A549 (cell line): ENCODE measurements around the gene DAB2IP. TPM values are rescaled to one million over a fixed set of nuclear protein-coding genes. Genes with fewer than 3 reads are reported as not detected.

Experiments used
- ATAC-seq, 2 experiments: fragments of 200-7000 bp in 1 of 2; fragments of >200 bp in 1 of 2; cut with Nextera tagmentation in 1 of 2; cut with Tn5 transposase in 1 of 2; 3 replicates each; pipeline versions ENCODE4 v1.8.0 to v1.9.1; 2018 to 2020; ENCODE audit warnings: mild to moderate bottlenecking in 1 of 2, moderate library complexity in 1 of 2
- CTCF ChIA-PET: fragments of 300-600 bp; sonication (Branson Sonifier 250); formaldehyde crosslinking; extraction: SDS; loops from one replicate; lab custom pipeline; 2021; ENCODE audit warnings: antibody characterized with exemption, inconsistent platforms; lab: Yijun Ruan, JAX
- POLR2A ChIA-PET: fragments of 350-600 bp; formaldehyde crosslinking; extraction: SDS; loops from one replicate; lab custom pipeline; 2021; ENCODE audit warnings: antibody characterized with exemption, inconsistent platforms; lab: Yijun Ruan, JAX
- DNase-seq, 2 experiments: peaks; one replicate each; pipeline versions ENCODE4 v3.0.0 to v3.0.0-alpha.2; 2011 to 2016; ENCODE audit warnings: low read depth in 1 of 2, low spot score in 1 of 2
- FAIRE-seq: peaks from 2 replicates; lab custom pipeline; 2011; peaks lifted over from hg19 to GRCh38; lab: Jason Lieb, UNC
- H3K27ac ChIP-seq, 2 experiments: fragments of >200 bp; sonication (Bioruptor Twin); formaldehyde crosslinking; 3 replicates each; pipeline ENCODE4 v1.5.1; 2016 to 2017
- H3K4me1 ChIP-seq: fragments of >200 bp; sonication (Bioruptor Twin); formaldehyde crosslinking; 3 replicates; pipeline ENCODE4 v1.6.1; 2016
- H3K4me2 ChIP-seq: fragments of >200 bp; sonication (Bioruptor Twin); formaldehyde crosslinking; 3 replicates; pipeline ENCODE4 v1.6.1; 2016
- H3K4me3 ChIP-seq: fragments of >200 bp; sonication (Bioruptor Twin); formaldehyde crosslinking; 3 replicates; pipeline ENCODE4 v1.5.1; 2016
- H3K9me3 ChIP-seq: fragments of >200 bp; sonication (Bioruptor Twin); formaldehyde crosslinking; 3 replicates; pipeline ENCODE4 v1.6.1; 2016
- BHLHE40 ChIP-seq: IDR thresholded peaks from 2 replicates; pipeline ENCODE4 v1.6.1; 2012; ENCODE audit warnings: low read depth, low read length, inconsistent platforms
- CBX8 ChIP-seq: fragments of 200-600 bp; sonication (generic); IDR thresholded peaks from 2 replicates; pipeline ENCODE4 v1.6.1; 2016
- CHD2 ChIP-seq: fragments of 150-350 bp; IDR thresholded peaks from 2 replicates; pipeline ENCODE4 v1.6.1; 2014; ENCODE audit warnings: low read length; ENCODE audit not compliant: partially characterized antibody
- CHD4 ChIP-seq: fragments of 200-600 bp; sonication (generic); IDR thresholded peaks from 2 replicates; pipeline ENCODE4 v1.6.1; 2016; ENCODE audit warnings: antibody characterized with exemption, mild to moderate bottlenecking, borderline replicate concordance
- EHF ChIP-seq: fragments of 250-450 bp; sonication (Bioruptor Pico); IDR thresholded peaks from 2 replicates; pipeline ENCODE4 v1.5.0; 2020; ENCODE audit warnings: mild to moderate bottlenecking
- EP300 ChIP-seq, 2 experiments: fragments of >200 bp; sonication (Bioruptor Twin); formaldehyde crosslinking; IDR thresholded peaks; 2 replicates in 1 of 2; 3 replicates in 1 of 2; pipeline ENCODE4 v1.6.1; 2016 to 2017
- GATA3 ChIP-seq: IDR thresholded peaks from 2 replicates; pipeline ENCODE4 v1.6.1; 2012; ENCODE audit warnings: borderline replicate concordance
- HEYL ChIP-seq: fragments of 250-450 bp; sonication (Bioruptor Pico); IDR thresholded peaks from 2 replicates; pipeline ENCODE4 v1.8.0; 2021; ENCODE audit warnings: mild to moderate bottlenecking, moderate library complexity
- JUNB ChIP-seq: fragments of >200 bp; sonication (Bioruptor Twin); formaldehyde crosslinking; IDR thresholded peaks from 2 replicates; pipeline ENCODE4 v1.6.1; 2016
- NPAS2 ChIP-seq: fragments of 250-450 bp; sonication (Bioruptor Pico); IDR thresholded peaks from 2 replicates; pipeline ENCODE4 v1.8.0; 2022; ENCODE audit warnings: mild to moderate bottlenecking, moderate library complexity, borderline replicate concordance
- NR3C1 ChIP-seq: fragments of >200 bp; sonication (Bioruptor Twin); formaldehyde crosslinking; IDR thresholded peaks from 3 replicates; pipeline ENCODE4 v1.6.1; 2017
- PHF8 ChIP-seq: fragments of 200-600 bp; sonication (generic); IDR thresholded peaks from 2 replicates; pipeline ENCODE4 v1.6.1; 2016; ENCODE audit warnings: low read depth, mild to moderate bottlenecking, antibody characterized with exemption, moderate library complexity, borderline replicate concordance
- RARB ChIP-seq: fragments of 250-450 bp; sonication (Bioruptor Pico); IDR thresholded peaks from 2 replicates; pipeline ENCODE4 v1.8.0; 2021; ENCODE audit warnings: mild to moderate bottlenecking, moderate library complexity
- RNF2 ChIP-seq: fragments of 200-600 bp; sonication (generic); IDR thresholded peaks from 2 replicates; pipeline ENCODE4 v1.6.1; 2016; ENCODE audit warnings: low read depth, mild to moderate bottlenecking, antibody characterized with exemption, moderate library complexity, borderline replicate concordance
- TP53 ChIP-seq: fragments of 250-450 bp; sonication (Bioruptor Pico); IDR thresholded peaks from 2 replicates; pipeline ENCODE4 v1.5.0; 2021; ENCODE audit warnings: mild to moderate bottlenecking, moderate library complexity
- ZFP36 ChIP-seq: fragments of 450-650 bp; IDR thresholded peaks from 2 replicates; pipeline ENCODE4 v1.6.1; 2014; ENCODE audit warnings: borderline replicate concordance; ENCODE audit not compliant: partially characterized antibody
- ZNF302 ChIP-seq: fragments of 250-450 bp; sonication (Bioruptor Pico); IDR thresholded peaks from 2 replicates; pipeline ENCODE4 v1.9.0; 2021; ENCODE audit warnings: inconsistent platforms, mild to moderate bottlenecking, moderate library complexity
- WGBS: methylation state at CpG from one replicate; pipeline ENCODE4 v1.1.6; 2017; ENCODE audit errors: missing lambda C conversion rate; 5-methylcytosine and 5-hydroxymethylcytosine counted together
- polyA plus RNA-seq, 4 experiments: library from polyadenylated mRNA; depleted of rRNA in 3 of 4; stranded (reverse); fragments of >200 nt; fragmentation: RNase III in 1 of 4; extraction: RNeasy Plus Mini Kit Qiagen cat#74134 plus additional on column Dnase treatment in 1 of 4; gene quantifications; 2 replicates in 3 of 4; 3 replicates in 1 of 4; pipeline ENCODE4 v1.2.3, GENCODE V29; 2011 to 2017
- TF ChIP-seq, protein P1 (sequence below): fragments of >200 bp; sonication (Bioruptor Twin); formaldehyde crosslinking; IDR thresholded peaks from 2 replicates; pipeline ENCODE4 v1.6.1; 2016
- TF ChIP-seq, protein P2 (sequence below): IDR thresholded peaks from 2 replicates; pipeline ENCODE4 v1.6.1; 2012; ENCODE audit warnings: low read depth, borderline replicate concordance
- TF ChIP-seq, protein P3 (sequence below): fragments of 200-600 bp; sonication (generic); IDR thresholded peaks from 2 replicates; pipeline ENCODE4 v1.6.1; 2016; ENCODE audit warnings: antibody characterized with exemption, mild to moderate bottlenecking, moderate library complexity
- TF ChIP-seq, protein P4 (sequence below): fragments of >200 bp; sonication (Bioruptor Twin); formaldehyde crosslinking; IDR thresholded peaks from 3 replicates; pipeline ENCODE4 v1.5.1; 2016

DAB2IP gene
- polyA plus RNA-seq, 2 of the 4 experiments (the other 2 are of a cell fraction) = 9.7 to 13.9 TPM

DNA sequence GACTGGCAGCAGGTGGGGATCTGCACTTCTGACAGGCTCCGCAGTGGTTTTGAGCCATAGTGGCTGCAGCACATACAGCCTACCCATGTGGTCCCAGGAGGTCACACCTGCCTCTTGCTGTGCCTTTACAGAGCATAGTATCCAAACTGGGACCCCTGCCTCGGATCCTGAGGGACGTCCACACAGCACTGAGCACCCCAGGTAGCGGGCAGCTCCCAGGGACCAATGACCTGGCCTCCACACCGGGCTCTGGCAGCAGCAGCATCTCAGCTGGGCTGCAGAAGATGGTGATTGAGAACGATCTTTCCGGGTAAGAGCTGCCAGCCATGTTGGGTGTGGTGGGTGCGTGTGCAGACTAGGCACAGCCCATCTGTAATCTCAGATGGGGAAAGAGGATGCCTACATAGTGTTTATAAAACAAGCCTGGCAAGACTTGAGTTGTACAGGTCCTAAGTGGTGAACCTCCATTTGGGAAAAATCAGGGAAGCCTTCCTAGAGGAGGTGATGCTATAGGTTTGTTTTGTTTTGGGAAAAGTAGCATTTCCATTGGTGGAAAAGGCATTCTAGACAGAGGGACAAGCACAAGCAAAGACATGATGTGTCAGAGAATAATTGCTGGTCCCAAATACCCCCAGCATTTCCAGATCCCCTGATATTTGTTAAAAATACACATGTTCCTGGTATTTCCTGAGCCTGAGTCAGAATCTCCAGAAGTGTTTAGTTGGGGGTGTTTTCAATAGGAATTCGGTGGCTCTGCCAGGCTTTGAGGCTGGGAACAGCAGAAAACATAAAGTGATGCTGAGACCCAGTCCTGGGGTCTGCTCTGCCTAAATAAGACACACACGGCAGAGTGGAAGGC lies 119.2 kb downstream of the DAB2IP start:
- ChIA-PET CTCF (no interaction called here), POLR2A (interaction anchor here (0.6 kb wide), 1 partner anchor 42 kb away, joined by 4 read pairs; no protein-coding TSS in a partner anchor)
- Histone ChIP-seq H3K4me2 (no peak overlapping the region), H3K9me3 (no peaks in the 10 kb centered on the region), H3K4me3 (no peak overlapping the region), H3K4me1 (peaks cover under 1% of the 10 kb centered on the region; the same call in 2 of the 3 replicates), H3K27ac (no peak overlapping the region)
- 81% methylated on average over 9 of the region's 10 CpGs for WGBS
- FAIRE-seq (no peak), ATAC-seq (no peak), DNase-seq (no peak)
- TF ChIP-seq, protein P1, sequence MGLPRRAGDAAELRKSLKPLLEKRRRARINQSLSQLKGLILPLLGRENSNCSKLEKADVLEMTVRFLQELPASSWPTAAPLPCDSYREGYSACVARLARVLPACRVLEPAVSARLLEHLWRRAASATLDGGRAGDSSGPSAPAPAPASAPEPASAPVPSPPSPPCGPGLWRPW = no peak
- TF ChIP-seq ZFP36 = peak; percentile 85
- no peak for TF ChIP-seq CBX8

DNA sequence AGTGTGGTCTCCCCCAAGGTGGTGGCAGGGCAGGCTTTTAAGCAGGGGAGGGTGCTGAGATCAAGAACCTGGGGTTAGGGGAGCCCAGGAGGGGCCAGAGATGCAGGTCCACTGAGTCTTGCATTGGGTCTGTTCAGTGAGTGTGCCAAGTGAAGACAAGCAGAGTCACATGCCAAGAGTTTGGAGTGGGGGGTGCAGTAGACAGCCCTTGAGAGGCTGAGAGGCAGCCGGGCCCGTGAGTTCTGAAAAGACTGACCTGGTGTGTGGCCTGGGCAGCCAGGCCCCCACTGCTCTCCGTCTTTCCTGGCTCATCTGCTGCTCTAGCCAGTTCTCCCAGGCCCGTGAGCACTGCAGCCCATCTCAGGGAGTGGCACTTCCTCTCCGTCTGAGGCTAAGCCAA lies 120.0 kb downstream of the DAB2IP start:
- ATAC-seq = no peak
- POLR2A ChIA-PET = no interaction called here
- no peak for FAIRE-seq
- H3K4me3 ChIP-seq = no peak overlapping the region
- DNase-seq = no peak
- no peaks in the 10 kb centered on the region for H3K4me1 ChIP-seq
- H3K4me2 ChIP-seq = no peak overlapping the region
- CTCF ChIA-PET = interaction anchor here (1.5 kb wide), 1 partner anchor 36 kb away, joined by 4 read pairs; no protein-coding TSS in a partner anchor
- H3K27ac ChIP-seq = no peak overlapping the region
- TF ChIP-seq PHF8 (no peak), BHLHE40 (no peak), ZNF302 (CRISPR knock-in tag) (no peak), NPAS2 (no peak), EHF (CRISPR knock-in tag) (no peak), GATA3 (no peak), JUNB (no peak), HEYL (no peak), CHD2 (no peak), TP53 (CRISPR knock-in tag) (no peak), EP300 (IDR thresholded peaks at IDR 0.05) (no peak), RNF2 (no peak), CBX8 (no peak), CHD4 (no peak), RARB (no peak), NR3C1 (no peak)
- TF ChIP-seq, protein P2, sequence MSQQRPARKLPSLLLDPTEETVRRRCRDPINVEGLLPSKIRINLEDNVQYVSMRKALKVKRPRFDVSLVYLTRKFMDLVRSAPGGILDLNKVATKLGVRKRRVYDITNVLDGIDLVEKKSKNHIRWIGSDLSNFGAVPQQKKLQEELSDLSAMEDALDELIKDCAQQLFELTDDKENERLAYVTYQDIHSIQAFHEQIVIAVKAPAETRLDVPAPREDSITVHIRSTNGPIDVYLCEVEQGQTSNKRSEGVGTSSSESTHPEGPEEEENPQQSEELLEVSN = no peak
- TF ChIP-seq, protein P3, sequence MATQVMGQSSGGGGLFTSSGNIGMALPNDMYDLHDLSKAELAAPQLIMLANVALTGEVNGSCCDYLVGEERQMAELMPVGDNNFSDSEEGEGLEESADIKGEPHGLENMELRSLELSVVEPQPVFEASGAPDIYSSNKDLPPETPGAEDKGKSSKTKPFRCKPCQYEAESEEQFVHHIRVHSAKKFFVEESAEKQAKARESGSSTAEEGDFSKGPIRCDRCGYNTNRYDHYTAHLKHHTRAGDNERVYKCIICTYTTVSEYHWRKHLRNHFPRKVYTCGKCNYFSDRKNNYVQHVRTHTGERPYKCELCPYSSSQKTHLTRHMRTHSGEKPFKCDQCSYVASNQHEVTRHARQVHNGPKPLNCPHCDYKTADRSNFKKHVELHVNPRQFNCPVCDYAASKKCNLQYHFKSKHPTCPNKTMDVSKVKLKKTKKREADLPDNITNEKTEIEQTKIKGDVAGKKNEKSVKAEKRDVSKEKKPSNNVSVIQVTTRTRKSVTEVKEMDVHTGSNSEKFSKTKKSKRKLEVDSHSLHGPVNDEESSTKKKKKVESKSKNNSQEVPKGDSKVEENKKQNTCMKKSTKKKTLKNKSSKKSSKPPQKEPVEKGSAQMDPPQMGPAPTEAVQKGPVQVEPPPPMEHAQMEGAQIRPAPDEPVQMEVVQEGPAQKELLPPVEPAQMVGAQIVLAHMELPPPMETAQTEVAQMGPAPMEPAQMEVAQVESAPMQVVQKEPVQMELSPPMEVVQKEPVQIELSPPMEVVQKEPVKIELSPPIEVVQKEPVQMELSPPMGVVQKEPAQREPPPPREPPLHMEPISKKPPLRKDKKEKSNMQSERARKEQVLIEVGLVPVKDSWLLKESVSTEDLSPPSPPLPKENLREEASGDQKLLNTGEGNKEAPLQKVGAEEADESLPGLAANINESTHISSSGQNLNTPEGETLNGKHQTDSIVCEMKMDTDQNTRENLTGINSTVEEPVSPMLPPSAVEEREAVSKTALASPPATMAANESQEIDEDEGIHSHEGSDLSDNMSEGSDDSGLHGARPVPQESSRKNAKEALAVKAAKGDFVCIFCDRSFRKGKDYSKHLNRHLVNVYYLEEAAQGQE = no peak
- TF ChIP-seq, protein P4, sequence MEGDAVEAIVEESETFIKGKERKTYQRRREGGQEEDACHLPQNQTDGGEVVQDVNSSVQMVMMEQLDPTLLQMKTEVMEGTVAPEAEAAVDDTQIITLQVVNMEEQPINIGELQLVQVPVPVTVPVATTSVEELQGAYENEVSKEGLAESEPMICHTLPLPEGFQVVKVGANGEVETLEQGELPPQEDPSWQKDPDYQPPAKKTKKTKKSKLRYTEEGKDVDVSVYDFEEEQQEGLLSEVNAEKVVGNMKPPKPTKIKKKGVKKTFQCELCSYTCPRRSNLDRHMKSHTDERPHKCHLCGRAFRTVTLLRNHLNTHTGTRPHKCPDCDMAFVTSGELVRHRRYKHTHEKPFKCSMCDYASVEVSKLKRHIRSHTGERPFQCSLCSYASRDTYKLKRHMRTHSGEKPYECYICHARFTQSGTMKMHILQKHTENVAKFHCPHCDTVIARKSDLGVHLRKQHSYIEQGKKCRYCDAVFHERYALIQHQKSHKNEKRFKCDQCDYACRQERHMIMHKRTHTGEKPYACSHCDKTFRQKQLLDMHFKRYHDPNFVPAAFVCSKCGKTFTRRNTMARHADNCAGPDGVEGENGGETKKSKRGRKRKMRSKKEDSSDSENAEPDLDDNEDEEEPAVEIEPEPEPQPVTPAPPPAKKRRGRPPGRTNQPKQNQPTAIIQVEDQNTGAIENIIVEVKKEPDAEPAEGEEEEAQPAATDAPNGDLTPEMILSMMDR = no peak
- 89% methylated on average over 5 of the region's 5 CpGs for WGBS
- no peaks in the 10 kb centered on the region for H3K9me3 ChIP-seq
